GM19240 (cell line): Measurements from ENCODE around the gene YY1.
"Not testable (repeated sequence)": the region's sequence is repeated elsewhere in the genome, so short reads cannot be mapped to it uniquely, and the experiment has no call there.

Source experiments
- DNase-seq: peaks from one replicate; pipeline ENCODE4 v3.0.0; 2011; ENCODE audit warnings: low spot score; ENCODE audit not compliant: insufficient read length

Gene YY1

DNA sequence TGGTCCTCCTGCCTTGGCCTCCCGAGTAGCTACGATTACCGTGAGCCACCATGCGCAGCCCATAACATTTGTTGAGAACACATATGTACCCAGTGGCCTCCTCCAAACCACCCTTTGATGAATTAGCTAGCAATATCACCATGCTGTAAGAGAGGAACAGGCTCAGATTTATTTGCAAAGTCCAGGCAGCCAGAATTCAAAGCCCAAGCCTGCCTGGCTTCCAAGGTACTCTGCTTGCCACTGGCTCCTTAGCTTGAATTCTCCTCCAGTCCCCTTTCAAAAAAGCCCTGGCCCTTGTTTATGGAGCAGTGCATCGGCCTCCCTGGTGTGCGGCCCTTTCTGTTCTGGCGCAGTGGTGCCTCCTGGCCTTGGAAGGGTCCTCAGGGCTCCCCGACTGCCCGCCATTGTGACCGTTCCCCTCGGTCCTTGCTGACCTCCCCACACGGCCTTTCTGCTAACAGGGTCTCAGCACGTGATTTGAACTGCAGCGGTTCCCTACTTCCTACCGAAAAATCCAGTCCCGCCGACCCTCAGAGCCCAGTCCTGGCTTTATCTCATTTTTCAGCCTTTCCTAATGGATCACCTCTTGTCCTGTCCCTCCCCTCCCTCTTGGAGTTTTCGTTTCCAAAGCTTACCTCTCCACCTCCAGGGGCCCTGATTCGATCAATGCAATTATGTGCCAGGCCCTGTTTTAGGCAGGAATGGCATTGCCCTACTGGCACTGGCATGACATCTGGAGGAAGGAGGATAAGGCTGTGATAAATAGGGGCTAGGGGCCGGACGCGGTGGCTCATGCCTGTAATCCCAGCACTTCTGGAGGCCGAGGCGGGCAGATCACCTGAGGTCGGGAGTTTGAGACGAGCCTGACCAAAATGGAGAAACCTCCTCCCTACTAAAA, 45.3 kb downstream of the YY1 start:
- no peak for DNase-seq

DNA sequence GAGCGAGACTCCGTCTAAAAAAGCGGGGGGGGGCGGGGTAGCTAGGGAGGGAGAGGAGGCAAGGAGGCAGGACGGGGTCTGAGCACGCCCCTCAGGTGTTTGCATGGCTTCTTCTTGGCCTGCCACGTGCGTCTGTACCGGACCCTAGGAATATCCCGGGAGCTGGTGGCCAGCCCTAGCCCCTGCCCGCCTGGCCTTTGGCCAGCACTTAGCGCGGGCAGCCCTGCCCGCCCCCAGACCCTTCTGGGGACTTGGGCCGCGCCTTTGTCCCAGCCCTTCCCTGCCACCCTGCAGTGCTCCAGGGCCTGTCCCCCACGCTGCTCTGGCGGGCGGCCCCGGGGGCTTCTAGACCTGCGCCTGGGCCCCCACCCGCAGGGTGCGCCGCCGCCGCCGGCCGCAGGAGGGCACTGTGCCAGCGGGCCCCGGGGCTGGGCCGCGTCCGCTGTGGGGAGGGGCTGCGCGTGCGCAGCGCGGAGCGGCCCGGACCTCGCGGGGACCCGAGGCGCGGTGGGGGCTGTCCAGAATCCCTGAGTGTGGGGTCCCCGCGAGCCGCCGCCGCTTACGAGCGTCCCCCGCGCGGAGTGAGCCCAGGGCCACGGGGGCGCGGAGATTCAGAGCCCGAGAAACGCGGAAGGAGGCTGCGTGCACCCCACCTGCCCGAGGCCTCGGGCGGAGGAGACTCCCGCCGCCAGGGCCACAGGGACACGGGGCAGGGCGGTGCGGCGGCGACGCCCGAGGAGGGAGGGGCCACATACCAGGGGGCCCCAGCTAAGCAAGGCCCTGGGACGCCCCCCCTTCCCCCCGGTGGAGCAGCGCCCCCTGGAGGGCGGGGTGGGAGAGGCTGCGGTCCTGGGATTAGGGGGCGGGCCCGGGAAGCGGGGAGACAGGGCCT, 46.3 kb downstream of the YY1 start:
- DNase-seq: peak; percentile 91

DNA sequence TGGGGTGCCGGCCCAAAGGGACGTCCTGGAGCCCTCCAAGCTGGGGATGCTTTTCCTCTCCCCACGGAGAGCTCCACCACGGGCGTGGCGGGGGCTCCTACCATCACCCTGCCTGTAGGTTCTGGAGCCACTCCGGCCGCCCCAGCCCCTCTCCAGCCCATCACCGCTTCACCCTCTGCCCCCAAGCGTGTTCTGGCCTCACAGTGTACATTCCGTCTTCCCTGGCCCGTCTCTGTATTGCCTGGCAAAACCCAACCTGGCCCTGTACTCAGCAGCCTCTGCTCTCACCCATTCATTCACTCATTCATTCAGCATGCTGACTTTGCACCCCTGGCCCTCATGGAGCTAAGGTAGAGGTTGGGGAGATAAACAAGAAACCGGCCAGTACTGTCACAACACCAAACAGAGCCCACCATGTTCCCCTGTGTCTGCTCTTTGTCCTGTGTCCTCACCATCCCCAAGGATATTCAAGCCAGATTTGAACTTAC, 47.0 kb downstream of the YY1 start:
- no peak for DNase-seq

DNA sequence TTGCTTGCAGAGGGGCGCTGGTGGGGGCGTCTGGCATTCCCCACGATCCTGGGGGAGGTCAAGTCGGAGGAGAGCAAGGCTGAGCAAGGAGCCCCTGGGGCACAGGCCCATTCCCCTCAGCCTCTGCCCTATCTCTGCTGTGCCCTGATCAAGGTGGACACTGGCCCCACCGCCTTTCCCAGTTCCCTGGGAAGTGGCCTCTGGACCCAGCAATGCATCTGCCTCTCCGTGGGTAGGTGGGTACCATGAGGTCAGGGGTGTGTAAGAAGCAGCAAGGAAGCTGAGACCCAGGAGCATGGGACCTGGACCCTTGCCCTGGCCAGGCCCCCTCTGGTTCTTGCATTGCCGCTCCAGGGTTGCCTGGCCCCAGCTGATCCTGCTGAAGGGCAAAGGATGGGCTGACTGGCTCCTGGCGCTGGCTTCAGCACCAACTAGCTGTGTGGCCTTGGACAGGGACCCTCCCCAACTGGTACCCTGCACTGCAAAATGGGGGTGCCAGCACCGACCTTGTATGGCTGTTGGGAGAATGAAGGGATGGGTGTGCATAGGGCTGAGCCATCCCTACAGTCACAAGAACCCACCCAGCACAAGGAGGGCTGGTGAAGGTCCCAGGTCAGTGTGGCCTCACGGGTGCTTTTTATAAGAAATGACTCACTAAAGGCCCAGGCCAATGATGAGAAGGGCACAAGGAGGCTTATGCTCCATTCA, 47.7 kb downstream of the YY1 start:
- no peak for DNase-seq

GRCh38 chr14:100287202-100287997, 48.5 kb downstream of the YY1 start:
- no peak for DNase-seq

DNA sequence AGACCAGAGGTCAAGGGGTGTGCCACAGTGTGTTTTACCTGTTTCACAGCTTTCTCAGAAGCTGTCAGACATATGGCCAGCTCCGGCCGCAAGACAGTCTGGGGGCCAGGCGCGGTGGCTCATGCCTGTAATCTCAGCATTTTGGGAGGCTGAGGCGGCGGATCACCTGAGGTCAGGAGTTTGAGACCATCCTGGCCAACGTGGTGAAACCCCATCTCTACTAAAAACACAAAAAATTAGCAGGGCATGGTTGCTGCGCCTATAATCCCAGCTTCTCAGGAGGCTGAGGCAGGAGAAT, 49.0 kb downstream of the YY1 start:
- DNase-seq: not testable (repeated sequence)

GRCh38 chr14:100288382-100289185, 49.6 kb downstream of the YY1 start:
- DNase-seq: no peak

- DNase-seq: no peak
Measured at GRCh38 chr14:100289916-100290606, 51.1 kb downstream of the YY1 start.

GRCh38 chr14:100290607-100291304, 51.8 kb downstream of the YY1 start:
- no peak for DNase-seq

- no peak for DNase-seq
Measured at GRCh38 chr14:100291305-100292075, 52.5 kb downstream of the YY1 start.

DNA sequence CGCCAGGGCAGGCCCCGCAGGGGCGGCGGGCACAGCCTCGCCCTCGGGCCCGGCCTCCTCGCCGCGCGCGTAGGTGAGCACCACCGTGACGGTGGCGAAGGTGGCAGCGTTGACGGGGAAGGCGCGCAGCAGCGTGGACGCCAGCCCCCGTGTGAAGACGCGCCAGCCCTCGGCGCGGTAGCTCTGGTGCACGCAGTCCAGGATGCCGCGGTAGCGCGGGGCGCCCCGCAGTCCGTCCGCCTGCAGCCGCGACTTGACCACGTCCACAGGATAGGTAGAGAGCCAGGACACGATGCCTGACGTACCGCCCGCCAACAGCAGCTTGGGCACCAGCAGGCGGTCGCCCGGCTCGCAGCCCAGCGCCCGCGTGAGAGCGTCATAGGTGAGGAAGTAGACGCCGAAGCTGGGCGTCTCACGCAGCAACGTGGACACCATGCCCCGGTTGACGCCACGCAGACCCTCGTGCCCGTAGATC, 53.4 kb downstream of the YY1 start:
- DNase-seq: no peak

DNA sequence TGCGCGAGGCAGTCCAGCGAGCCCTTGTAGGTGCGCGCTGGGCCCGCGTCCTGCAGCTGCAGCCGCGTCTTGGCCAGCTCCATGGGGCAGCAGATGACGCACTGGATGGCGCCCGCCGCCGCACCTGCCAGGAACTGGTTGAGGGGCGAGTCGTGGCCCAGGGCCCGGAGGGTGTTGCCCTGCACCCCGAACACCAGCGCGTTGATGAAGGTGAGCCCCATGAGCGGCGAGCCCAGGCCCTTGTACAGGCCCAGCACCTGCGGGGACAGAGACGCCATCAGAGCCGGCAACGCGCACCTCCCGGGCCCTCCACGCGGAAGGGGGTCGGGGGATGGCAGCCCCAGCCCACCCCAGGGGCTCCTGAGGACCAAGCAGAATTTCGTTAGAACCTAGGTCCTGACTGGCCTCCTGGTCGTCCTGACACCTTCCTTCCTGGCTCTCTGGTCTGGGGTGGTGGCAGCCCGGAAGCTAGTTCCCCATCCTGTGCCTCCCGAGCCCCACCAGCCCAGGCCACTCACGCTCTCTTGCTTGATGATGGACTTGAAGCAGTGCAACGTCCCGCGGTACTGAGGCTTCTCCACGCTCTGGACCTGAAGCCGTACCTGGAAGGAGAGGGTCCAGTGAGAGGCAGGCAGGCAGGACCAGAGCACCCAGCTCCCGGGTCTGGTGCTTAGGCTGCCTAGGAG, 54.0 kb downstream of the YY1 start:
- DNase-seq: no peak

GRCh38 chr14:100293497-100294212, 54.7 kb downstream of the YY1 start:
- no peak for DNase-seq

DNA sequence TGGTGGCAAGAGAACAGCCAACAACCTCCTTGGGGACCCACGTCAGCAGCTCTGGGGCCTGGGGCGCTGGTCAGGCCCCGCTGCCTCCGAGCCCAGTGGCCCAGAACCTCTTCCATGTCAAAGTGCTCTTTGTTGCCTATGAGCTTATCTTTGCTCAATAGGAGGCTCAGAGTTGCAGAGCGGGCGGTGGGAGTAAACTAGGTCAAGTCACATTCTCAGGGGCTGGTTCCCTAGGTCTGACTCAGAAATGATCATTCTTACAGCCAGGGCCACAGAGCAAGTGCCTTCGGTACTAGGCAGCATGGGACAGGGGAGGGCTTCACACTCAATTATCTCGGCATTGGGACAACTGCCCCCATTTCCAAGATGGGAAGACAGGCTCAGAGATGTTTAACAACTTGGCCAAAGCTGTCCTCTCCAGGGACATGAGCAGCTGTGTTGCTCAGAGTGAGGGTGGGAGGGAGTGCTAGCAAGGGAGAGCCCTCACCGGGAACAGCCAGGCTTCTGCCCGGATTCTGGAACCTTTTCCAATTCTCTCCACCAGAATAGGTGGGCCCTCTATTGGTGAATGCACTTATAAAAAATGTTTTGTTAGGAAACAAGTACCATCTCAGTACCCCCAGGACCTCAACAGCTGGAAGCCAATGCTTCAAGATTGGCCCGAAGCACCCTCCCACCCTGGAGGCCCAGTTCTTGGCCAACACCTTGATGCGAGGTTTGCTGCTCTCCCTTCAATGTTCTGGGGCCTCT, 55.4 kb downstream of the YY1 start:
- DNase-seq: no peak

GRCh38 chr14:100294963-100295330, 56.0 kb downstream of the YY1 start:
- DNase-seq: no peak
